Measurements from ENCODE around the gene MRPS24. TPM values are rescaled to one million over a fixed set of nuclear protein-coding genes. Genes with fewer than 3 reads are reported as not detected.

MRPS24 gene
- total RNA-seq, 1 experiment from 2014 or later, result 135 TPM

- TF ChIP-seq GTF2I (CRISPR knock-in tag; conservative IDR thresholded peaks at IDR 0.05) (no peak), ZNF416 (CRISPR knock-in tag; IDR thresholded peaks at IDR 0.05) (no peak), ZNF232 (CRISPR knock-in tag; IDR thresholded peaks at IDR 0.05) (no peak), MLX (CRISPR knock-in tag; IDR thresholded peaks at IDR 0.05) (no peak)
These were observed 24.7 kb downstream of the MRPS24 start (continued) for GRCh38 chr7:43844662-43845061.

GRCh38 chr7:43844257-43844656, 25.1 kb downstream of the MRPS24 start:
- no peaks in the 10 kb centered on the region for H3K27me3 Mint-ChIP-seq (ENCODE audit: low read depth)
- ChIA-PET POLR2A (no interaction called here), CTCF (interaction anchor here (1.0 to 1.8 kb wide), 3 partner anchors 10 to 388 kb away, joined by 3 to 6 read pairs (median 3); partner anchors contain the start of gene STK17A)
- DNase-seq (ENCODE audit: low spot score) (no peak), ATAC-seq (no peak)
- no peaks in the 10 kb centered on the region for H3K36me3 Mint-ChIP-seq
- peaks cover 6% of the 10 kb centered on the region for H3K4me1 Mint-ChIP-seq
- TF ChIP-seq NFYB (CRISPR knock-in tag; conservative IDR thresholded peaks at IDR 0.05; ENCODE audit: low read depth) (no peak), AR (CRISPR knock-in tag; IDR thresholded peaks at IDR 0.05) (no peak), ZNF317 (CRISPR knock-in tag; IDR thresholded peaks at IDR 0.05; ENCODE audit: borderline replicate concordance, low read depth) (no peak), ZMAT4 (CRISPR knock-in tag; IDR thresholded peaks at IDR 0.05) (no peak), ZSCAN18 (CRISPR knock-in tag; IDR thresholded peaks at IDR 0.05) (no peak), PRDM15 (CRISPR knock-in tag; IDR thresholded peaks at IDR 0.05) (no peak), ZNF281 (CRISPR knock-in tag; IDR thresholded peaks at IDR 0.05) (no peak), E2F4 (CRISPR knock-in tag; IDR thresholded peaks at IDR 0.05; ENCODE audit: borderline replicate concordance, low read depth) (no peak), ZNF423 (CRISPR knock-in tag; IDR thresholded peaks at IDR 0.05) (no peak)
- H3K4me3 Mint-ChIP-seq, result no peak overlapping the region
- no peaks in the 10 kb centered on the region for H3K9me3 Mint-ChIP-seq
- H3K27ac Mint-ChIP-seq, result no peak overlapping the region

Data from WTC11 (cell line).